HepG2 (cell line): ENCODE measurements around the gene DUSP22. TPM values are rescaled to one million over a fixed set of nuclear protein-coding genes. Genes with fewer than 3 reads are reported as not detected.

Experiments
- ARNT ChIP-seq: fragments of 450-650 bp; IDR thresholded peaks from 2 replicates; pipeline ENCODE4 v1.6.1; 2017
- BCL3 ChIP-seq: sonication (generic); formaldehyde crosslinking; IDR thresholded peaks from 2 replicates; pipeline ENCODE4 v1.5.1; 2020; ENCODE audit warnings: mild to moderate bottlenecking, missing genetic modification reagents, moderate library complexity
- CREM ChIP-seq, 2 experiments: sonication (generic) in 1 of 2; formaldehyde crosslinking in 1 of 2; IDR thresholded peaks; 2 replicates each; pipeline versions ENCODE4 v1.4.0 to v1.6.1; 2016 to 2020; ENCODE audit warnings: antibody characterized with exemption in 1 of 2, mild to moderate bottlenecking in 1 of 2, missing genetic modification reagents in 1 of 2
- DR1 ChIP-seq: sonication (generic); formaldehyde crosslinking; IDR thresholded peaks from 2 replicates; pipeline ENCODE4 v1.8.0; 2021; ENCODE audit warnings: mild to moderate bottlenecking, missing genetic modification reagents, inconsistent platforms
- FOXA3 ChIP-seq: IDR thresholded peaks from 2 replicates; pipeline ENCODE4 v1.6.1; 2016; ENCODE audit warnings: missing genetic modification reagents, missing compliant biosample characterization
- GLI4 ChIP-seq: sonication (generic); formaldehyde crosslinking; IDR thresholded peaks from 2 replicates; pipeline ENCODE4 v1.5.1; 2020; ENCODE audit warnings: missing genetic modification reagents, mild to moderate bottlenecking, moderate library complexity, borderline replicate concordance
- MAFK ChIP-seq, 2 experiments: IDR thresholded peaks in 1 of 2; conservative IDR thresholded peaks in 1 of 2; 2 replicates each; pipeline ENCODE4 v1.6.1; 2011; ENCODE audit warnings: improper control_type of control experiment in 2 of 2, low read length in 2 of 2
- NR0B2 ChIP-seq: sonication (generic); formaldehyde crosslinking; IDR thresholded peaks from 2 replicates; pipeline ENCODE4 v1.4.0; 2020; ENCODE audit warnings: mild to moderate bottlenecking, missing genetic modification reagents
- NR2F2 ChIP-seq: IDR thresholded peaks from 2 replicates; pipeline ENCODE4 v1.6.1; 2012; ENCODE audit warnings: low read depth, inconsistent platforms, borderline replicate concordance
- SETDB1 ChIP-seq: sonication (generic); formaldehyde crosslinking; IDR thresholded peaks from 2 replicates; pipeline ENCODE4 v1.5.1; 2020; ENCODE audit warnings: missing genetic modification reagents, mild to moderate bottlenecking, borderline replicate concordance
- SOX13 ChIP-seq, 3 experiments: fragments of 450-650 bp in 1 of 3; sonication (generic) in 1 of 3; formaldehyde crosslinking in 1 of 3; IDR thresholded peaks in 2 of 3; conservative IDR thresholded peaks in 1 of 3; 2 replicates each; pipeline versions ENCODE4 v1.5.0 to v1.6.1; 2016 to 2020; ENCODE audit warnings: antibody characterized with exemption in 1 of 3, mild to moderate bottlenecking in 1 of 3, missing compliant biosample characterization in 1 of 3, missing genetic modification reagents in 1 of 3, moderate library complexity in 1 of 3
- SOX6 ChIP-seq, 2 experiments: fragments of 450-650 bp in 1 of 2; sonication (generic) in 1 of 2; formaldehyde crosslinking in 1 of 2; IDR thresholded peaks; 2 replicates each; pipeline versions ENCODE4 v1.4.0 to v1.6.1; 2017 to 2020; ENCODE audit warnings: antibody characterized with exemption in 1 of 2, mild to moderate bottlenecking in 1 of 2, missing genetic modification reagents in 1 of 2
- TOE1 ChIP-seq: sonication (generic); formaldehyde crosslinking; IDR thresholded peaks from 2 replicates; pipeline ENCODE4 v1.4.0; 2020; ENCODE audit warnings: mild to moderate bottlenecking, missing genetic modification reagents
- ZFX ChIP-seq: sonication (generic); formaldehyde crosslinking; IDR thresholded peaks from 2 replicates; pipeline ENCODE4 v1.4.0; 2020; ENCODE audit warnings: mild to moderate bottlenecking, low read depth, missing genetic modification reagents, moderate library complexity
- ZMAT3 ChIP-seq: sonication (generic); formaldehyde crosslinking; conservative IDR thresholded peaks from 2 replicates; pipeline ENCODE4 v1.7.0; 2021; ENCODE audit warnings: missing genetic modification reagents
- ZNF253 ChIP-seq: sonication (generic); formaldehyde crosslinking; IDR thresholded peaks from 2 replicates; pipeline ENCODE4 v1.8.0; 2022; ENCODE audit warnings: mild to moderate bottlenecking, missing genetic modification reagents, borderline replicate concordance
- ZNF260 ChIP-seq: sonication (generic); formaldehyde crosslinking; IDR thresholded peaks from 2 replicates; pipeline ENCODE4 v1.4.0; 2020; ENCODE audit warnings: missing genetic modification reagents, low read depth, mild to moderate bottlenecking, borderline replicate concordance
- ZNF546 ChIP-seq: sonication (generic); formaldehyde crosslinking; conservative IDR thresholded peaks from 2 replicates; pipeline ENCODE4 v1.8.1; 2023; ENCODE audit warnings: mild to moderate bottlenecking, missing genetic modification reagents
- polyA plus RNA-seq, 8 experiments: library from polyadenylated mRNA; depleted of rRNA in 3 of 8; stranded (reverse) in 7 of 8; unstranded in 1 of 8; fragments of >200 nt; fragmentation: Illumina TruSeq in 4 of 8; extraction: Trizol in 4 of 8; gene quantifications; 2 replicates each; pipeline versions ENCODE4 v1.2.1 to v1.2.3, GENCODE V29; 2011 to 2016; ENCODE audit warnings: low read depth in 4 of 8, missing spikeins in 1 of 8, mixed read lengths in 1 of 8; ENCODE audit not compliant: insufficient read depth in 1 of 8
- total RNA-seq, 5 experiments: library from RNA; depleted of rRNA; stranded (reverse); fragments of >200 nt; fragmentation: Illumina TruSeq; extraction: Trizol; gene quantifications; 2 replicates each; pipeline ENCODE4 v1.2.3, GENCODE V29; 2016; ENCODE audit warnings: low read depth in 1 of 5
- TF ChIP-seq, protein P1 (sequence below): IDR thresholded peaks from 2 replicates; pipeline ENCODE4 v1.6.1; 2012; ENCODE audit warnings: inconsistent platforms
- TF ChIP-seq, protein P2 (sequence below): sonication (generic); formaldehyde crosslinking; IDR thresholded peaks from 2 replicates; pipeline ENCODE4 v1.5.0; 2020; ENCODE audit warnings: mild to moderate bottlenecking, missing genetic modification reagents, borderline replicate concordance

DUSP22 gene
- total and polyA plus RNA-seq, 2 of the 13 experiments (the other 11 are each of a cell fraction or from before 2014, with no cell fraction given), result 20.2 to 32.8 TPM

- no peak for TF ChIP-seq ZNF253
- no peak for TF ChIP-seq ZNF260 (CRISPR knock-in tag)
- no peak for TF ChIP-seq SETDB1
- TF ChIP-seq ZMAT3 (CRISPR knock-in tag), result 0 out of 2 replicates have a peak, but pooled peaks have one; percentile 59
- peak; percentile 23; the same call in 1 of the 2 replicates for TF ChIP-seq FOXA3 (CRISPR knock-in tag)
- TF ChIP-seq NR2F2, result peak; percentile 37; the same call in 1 of the 2 replicates
- no peak for TF ChIP-seq SOX6 (IDR thresholded peaks at IDR 0.05)
- TF ChIP-seq SOX6 (CRISPR knock-in tag; IDR thresholded peaks at IDR 0.05), result no peak; the same call in 1 of the 2 replicates
- TF ChIP-seq, protein P1, sequence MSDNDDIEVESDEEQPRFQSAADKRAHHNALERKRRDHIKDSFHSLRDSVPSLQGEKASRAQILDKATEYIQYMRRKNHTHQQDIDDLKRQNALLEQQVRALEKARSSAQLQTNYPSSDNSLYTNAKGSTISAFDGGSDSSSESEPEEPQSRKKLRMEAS, result peak; percentile 48
- no peak for TF ChIP-seq TOE1 (CRISPR knock-in tag)
- TF ChIP-seq ARNT, result no peak
- no peak for TF ChIP-seq SOX13 (IDR thresholded peaks at IDR 0.05)
- no peak for TF ChIP-seq SOX13 (CRISPR knock-in tag; conservative IDR thresholded peaks at IDR 0.05 in 1 of 2, IDR thresholded peaks at IDR 0.05 in 1 of 2)
- no peak for TF ChIP-seq DR1
- TF ChIP-seq ZFX (CRISPR knock-in tag), result no peak
- peak; percentile 26; the same call in 1 of the 2 replicates for TF ChIP-seq CREM (IDR thresholded peaks at IDR 0.05)
- TF ChIP-seq CREM (CRISPR knock-in tag; IDR thresholded peaks at IDR 0.05), result no peak
- TF ChIP-seq NR0B2 (CRISPR knock-in tag), result no peak
- TF ChIP-seq MAFK (conservative IDR thresholded peaks at IDR 0.05 in 1 of 2, IDR thresholded peaks at IDR 0.05 in 1 of 2; ENCODE audit: low read length in 2 of 2), result no peak
- TF ChIP-seq ZNF546 (CRISPR knock-in tag), result no peak
- TF ChIP-seq GLI4, result no peak
- TF ChIP-seq, protein P2, sequence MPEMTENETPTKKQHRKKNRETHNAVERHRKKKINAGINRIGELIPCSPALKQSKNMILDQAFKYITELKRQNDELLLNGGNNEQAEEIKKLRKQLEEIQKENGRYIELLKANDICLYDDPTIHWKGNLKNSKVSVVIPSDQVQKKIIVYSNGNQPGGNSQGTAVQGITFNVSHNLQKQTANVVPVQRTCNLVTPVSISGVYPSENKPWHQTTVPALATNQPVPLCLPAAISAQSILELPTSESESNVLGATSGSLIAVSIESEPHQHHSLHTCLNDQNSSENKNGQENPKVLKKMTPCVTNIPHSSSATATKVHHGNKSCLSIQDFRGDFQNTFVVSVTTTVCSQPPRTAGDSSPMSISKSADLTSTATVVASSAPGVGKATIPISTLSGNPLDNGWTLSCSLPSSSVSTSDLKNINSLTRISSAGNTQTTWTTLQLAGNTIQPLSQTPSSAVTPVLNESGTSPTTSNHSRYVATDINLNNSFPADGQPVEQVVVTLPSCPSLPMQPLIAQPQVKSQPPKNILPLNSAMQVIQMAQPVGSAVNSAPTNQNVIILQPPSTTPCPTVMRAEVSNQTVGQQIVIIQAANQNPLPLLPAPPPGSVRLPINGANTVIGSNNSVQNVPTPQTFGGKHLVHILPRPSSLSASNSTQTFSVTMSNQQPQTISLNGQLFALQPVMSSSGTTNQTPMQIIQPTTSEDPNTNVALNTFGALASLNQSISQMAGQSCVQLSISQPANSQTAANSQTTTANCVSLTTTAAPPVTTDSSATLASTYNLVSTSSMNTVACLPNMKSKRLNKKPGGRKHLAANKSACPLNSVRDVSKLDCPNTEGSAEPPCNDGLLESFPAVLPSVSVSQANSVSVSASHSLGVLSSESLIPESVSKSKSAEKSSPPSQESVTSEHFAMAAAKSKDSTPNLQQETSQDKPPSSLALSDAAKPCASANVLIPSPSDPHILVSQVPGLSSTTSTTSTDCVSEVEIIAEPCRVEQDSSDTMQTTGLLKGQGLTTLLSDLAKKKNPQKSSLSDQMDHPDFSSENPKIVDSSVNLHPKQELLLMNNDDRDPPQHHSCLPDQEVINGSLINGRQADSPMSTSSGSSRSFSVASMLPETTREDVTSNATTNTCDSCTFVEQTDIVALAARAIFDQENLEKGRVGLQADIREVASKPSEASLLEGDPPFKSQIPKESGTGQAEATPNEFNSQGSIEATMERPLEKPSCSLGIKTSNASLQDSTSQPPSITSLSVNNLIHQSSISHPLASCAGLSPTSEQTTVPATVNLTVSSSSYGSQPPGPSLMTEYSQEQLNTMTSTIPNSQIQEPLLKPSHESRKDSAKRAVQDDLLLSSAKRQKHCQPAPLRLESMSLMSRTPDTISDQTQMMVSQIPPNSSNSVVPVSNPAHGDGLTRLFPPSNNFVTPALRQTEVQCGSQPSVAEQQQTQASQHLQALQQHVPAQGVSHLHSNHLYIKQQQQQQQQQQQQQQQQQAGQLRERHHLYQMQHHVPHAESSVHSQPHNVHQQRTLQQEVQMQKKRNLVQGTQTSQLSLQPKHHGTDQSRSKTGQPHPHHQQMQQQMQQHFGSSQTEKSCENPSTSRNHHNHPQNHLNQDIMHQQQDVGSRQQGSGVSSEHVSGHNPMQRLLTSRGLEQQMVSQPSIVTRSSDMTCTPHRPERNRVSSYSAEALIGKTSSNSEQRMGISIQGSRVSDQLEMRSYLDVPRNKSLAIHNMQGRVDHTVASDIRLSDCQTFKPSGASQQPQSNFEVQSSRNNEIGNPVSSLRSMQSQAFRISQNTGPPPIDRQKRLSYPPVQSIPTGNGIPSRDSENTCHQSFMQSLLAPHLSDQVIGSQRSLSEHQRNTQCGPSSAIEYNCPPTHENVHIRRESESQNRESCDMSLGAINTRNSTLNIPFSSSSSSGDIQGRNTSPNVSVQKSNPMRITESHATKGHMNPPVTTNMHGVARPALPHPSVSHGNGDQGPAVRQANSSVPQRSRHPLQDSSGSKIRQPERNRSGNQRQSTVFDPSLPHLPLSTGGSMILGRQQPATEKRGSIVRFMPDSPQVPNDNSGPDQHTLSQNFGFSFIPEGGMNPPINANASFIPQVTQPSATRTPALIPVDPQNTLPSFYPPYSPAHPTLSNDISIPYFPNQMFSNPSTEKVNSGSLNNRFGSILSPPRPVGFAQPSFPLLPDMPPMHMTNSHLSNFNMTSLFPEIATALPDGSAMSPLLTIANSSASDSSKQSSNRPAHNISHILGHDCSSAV (CRISPR knock-in tag), result no peak
- TF ChIP-seq BCL3 (CRISPR knock-in tag), result no peak
These were observed 36.1 kb upstream of the DUSP22 start (continued) for GRCh38 chr6:256169-256568.
